CD4-positive, CD25-positive, alpha-beta regulatory T cell (primary cell): ENCODE measurements around the gene GLB1L2. TPM values are rescaled to one million over a fixed set of nuclear protein-coding genes. Genes with fewer than 3 reads are reported as not detected.

Experiments
- ATAC-seq, 2 donors: fragments of 150-1000 bp; cut with Tn5 transposase; one replicate each; pipeline ENCODE4 v1.10.0; 2021; ENCODE audit warnings: low read depth in 2 of 2, moderate number of reproducible peaks in 2 of 2, moderate library complexity in 1 of 2
- DNase-seq, 3 donors: peaks; one replicate each; pipeline versions ENCODE4 v3.0.0 to v3.0.0-alpha.2; 2012 to 2022; ENCODE audit warnings: mixed read lengths in 1 of 3
- H3K27ac ChIP-seq: one replicate; pipeline ENCODE4 v1.7.0; 2013; ENCODE audit warnings: mild to moderate bottlenecking, low read length; ENCODE audit not compliant: insufficient read depth, poor library complexity, severe bottlenecking
- H3K27me3 ChIP-seq: one replicate; pipeline ENCODE4 v1.7.0; 2013; ENCODE audit warnings: low read length; ENCODE audit not compliant: control insufficient read depth, insufficient read depth
- H3K36me3 ChIP-seq: one replicate; pipeline ENCODE4 v1.7.0; 2013; ENCODE audit warnings: mild to moderate bottlenecking, low read length, moderate library complexity; ENCODE audit not compliant: control insufficient read depth, insufficient read depth
- H3K4me1 ChIP-seq: 2 replicates; pipeline ENCODE4 v1.7.0; 2013; ENCODE audit warnings: mild to moderate bottlenecking, low read length; ENCODE audit not compliant: insufficient read depth, control insufficient read depth, poor library complexity, severe bottlenecking
- H3K4me3 ChIP-seq: one replicate; pipeline ENCODE4 v1.7.0; 2013; ENCODE audit warnings: low read depth, mild to moderate bottlenecking, low read length, moderate library complexity
- H3K9me3 ChIP-seq, 2 experiments: 1 replicate in 1 of 2; 2 replicates in 1 of 2; pipeline ENCODE4 v1.7.0; 2013; ENCODE audit warnings: low read length in 2 of 2, mild to moderate bottlenecking in 1 of 2, moderate library complexity in 1 of 2; ENCODE audit not compliant: control insufficient read depth in 2 of 2
- H3K27ac Mint-ChIP-seq, 3 donors: one replicate each; pipeline ENCODE4 v1.8.0; 2020 to 2022; ENCODE audit warnings: mild to moderate bottlenecking in 3 of 3, mixed read lengths in 3 of 3, moderate library complexity in 2 of 3
- H3K27me3 Mint-ChIP-seq: one replicate; pipeline ENCODE4 v1.8.0; 2022; ENCODE audit warnings: mild to moderate bottlenecking, mixed read lengths
- H3K36me3 Mint-ChIP-seq: one replicate; pipeline ENCODE4 v1.8.0; 2020; ENCODE audit warnings: mixed read lengths
- H3K4me1 Mint-ChIP-seq, 4 donors: one replicate each; pipeline ENCODE4 v1.8.0; 2020 to 2022; ENCODE audit warnings: mixed read lengths in 4 of 4, mild to moderate bottlenecking in 1 of 4
- H3K4me3 Mint-ChIP-seq, 4 donors: one replicate each; pipeline ENCODE4 v1.8.0; 2020 to 2022; ENCODE audit warnings: mild to moderate bottlenecking in 4 of 4, mixed read lengths in 4 of 4, moderate library complexity in 3 of 4
- H3K9me3 Mint-ChIP-seq, 7 donors: one replicate each; pipeline ENCODE4 v1.8.0; 2020 to 2022; ENCODE audit warnings: mixed read lengths in 7 of 7, mild to moderate bottlenecking in 3 of 7, moderate library complexity in 2 of 7
- polyA plus RNA-seq, 4 donors: library from polyadenylated mRNA; unstranded; fragments of 300-500 nt; fragmentation: Illumina TruSeq; gene quantifications; one replicate each; pipeline ENCODE4 v1.2.3, GENCODE V29; 2021
- total RNA-seq: library from RNA; stranded (reverse); gene quantifications from one replicate; pipeline ENCODE4 v1.2.3, GENCODE V29; 2022

Gene GLB1L2
- total and polyA plus RNA-seq, 5 donors from 2014 or later: 0.11 to 0.79 (median 0.54) TPM; not detected in 1

DNA sequence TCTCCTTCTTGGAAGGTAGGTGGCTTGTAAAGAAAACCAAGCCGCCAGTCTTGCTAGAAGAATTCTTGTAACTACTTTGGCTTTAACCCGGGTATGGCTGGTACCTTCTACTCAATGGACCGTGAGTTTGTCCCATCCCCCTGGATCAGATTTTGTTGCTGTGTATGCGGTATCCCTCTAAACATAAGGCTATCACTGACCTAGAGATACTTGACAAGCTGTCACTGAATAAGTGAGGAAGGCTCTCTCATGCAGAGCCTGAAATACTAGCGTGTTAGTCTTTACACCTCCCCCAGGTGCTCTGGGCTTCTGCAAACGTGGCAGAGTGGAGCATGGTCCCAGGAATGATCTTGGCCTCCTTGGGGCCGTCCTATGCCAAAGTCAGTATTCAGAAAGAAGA lies 34.5 kb downstream of the GLB1L2 start:
- H3K36me3 Mint-ChIP-seq: no peaks in the 10 kb centered on the region
- H3K9me3 ChIP-seq: no peaks in the 10 kb centered on the region
- H3K27ac ChIP-seq: no peak overlapping the region
- H3K4me1 ChIP-seq: no peaks in the 10 kb centered on the region
- no peaks in the 10 kb centered on the region for H3K27me3 ChIP-seq
- peaks cover 0 to 2% (median 0%) of the 10 kb centered on the region in 7 donors for H3K9me3 Mint-ChIP-seq
- no peak overlapping the region for H3K27ac Mint-ChIP-seq
- H3K4me1 Mint-ChIP-seq: peaks cover 0 to 3% (median 0%) of the 10 kb centered on the region in 4 donors
- no peaks in the 10 kb centered on the region for H3K27me3 Mint-ChIP-seq
- no peak overlapping the region for H3K4me3 Mint-ChIP-seq
- ATAC-seq (no peak), DNase-seq (no peak)
- H3K36me3 ChIP-seq: no peaks in the 10 kb centered on the region
- H3K4me3 ChIP-seq: no peak overlapping the region

- H3K4me3 Mint-ChIP-seq: no peak overlapping the region
- Histone ChIP-seq H3K4me3 (no peak overlapping the region), H3K36me3 (no peaks in the 10 kb centered on the region), H3K9me3 (no peaks in the 10 kb centered on the region), H3K27ac (no peak overlapping the region), H3K27me3 (no peaks in the 10 kb centered on the region), H3K4me1 (no peaks in the 10 kb centered on the region)
- DNase-seq: no peak
- H3K36me3 Mint-ChIP-seq: no peaks in the 10 kb centered on the region
- H3K4me1 Mint-ChIP-seq: no peaks in the 10 kb centered on the region
- no peak for ATAC-seq
- peaks cover under 1% of the 10 kb centered on the region for H3K27me3 Mint-ChIP-seq
- no peak overlapping the region for H3K27ac Mint-ChIP-seq
- no peaks in the 10 kb centered on the region for H3K9me3 Mint-ChIP-seq
These were observed 36.0 kb downstream of the GLB1L2 start for GRCh38 chr11:134367781-134368180.

GRCh38 chr11:134369656-134370525 lies 38.1 kb downstream of the GLB1L2 start:
- H3K9me3 ChIP-seq: no peaks in the 10 kb centered on the region
- DNase-seq: no peak
- no peaks in the 10 kb centered on the region for H3K36me3 ChIP-seq
- no peaks in the 10 kb centered on the region for H3K4me1 ChIP-seq
- no peak overlapping the region for H3K4me3 ChIP-seq
- no peak overlapping the region for H3K4me3 Mint-ChIP-seq
- H3K27me3 ChIP-seq: no peaks in the 10 kb centered on the region
- H3K9me3 Mint-ChIP-seq: no peaks in the 10 kb centered on the region
- no peaks in the 10 kb centered on the region for H3K4me1 Mint-ChIP-seq
- ATAC-seq: no peak
- H3K36me3 Mint-ChIP-seq: no peaks in the 10 kb centered on the region
- H3K27ac Mint-ChIP-seq: no peak overlapping the region
- no peak overlapping the region for H3K27ac ChIP-seq
- peaks cover 6% of the 10 kb centered on the region for H3K27me3 Mint-ChIP-seq

DNA sequence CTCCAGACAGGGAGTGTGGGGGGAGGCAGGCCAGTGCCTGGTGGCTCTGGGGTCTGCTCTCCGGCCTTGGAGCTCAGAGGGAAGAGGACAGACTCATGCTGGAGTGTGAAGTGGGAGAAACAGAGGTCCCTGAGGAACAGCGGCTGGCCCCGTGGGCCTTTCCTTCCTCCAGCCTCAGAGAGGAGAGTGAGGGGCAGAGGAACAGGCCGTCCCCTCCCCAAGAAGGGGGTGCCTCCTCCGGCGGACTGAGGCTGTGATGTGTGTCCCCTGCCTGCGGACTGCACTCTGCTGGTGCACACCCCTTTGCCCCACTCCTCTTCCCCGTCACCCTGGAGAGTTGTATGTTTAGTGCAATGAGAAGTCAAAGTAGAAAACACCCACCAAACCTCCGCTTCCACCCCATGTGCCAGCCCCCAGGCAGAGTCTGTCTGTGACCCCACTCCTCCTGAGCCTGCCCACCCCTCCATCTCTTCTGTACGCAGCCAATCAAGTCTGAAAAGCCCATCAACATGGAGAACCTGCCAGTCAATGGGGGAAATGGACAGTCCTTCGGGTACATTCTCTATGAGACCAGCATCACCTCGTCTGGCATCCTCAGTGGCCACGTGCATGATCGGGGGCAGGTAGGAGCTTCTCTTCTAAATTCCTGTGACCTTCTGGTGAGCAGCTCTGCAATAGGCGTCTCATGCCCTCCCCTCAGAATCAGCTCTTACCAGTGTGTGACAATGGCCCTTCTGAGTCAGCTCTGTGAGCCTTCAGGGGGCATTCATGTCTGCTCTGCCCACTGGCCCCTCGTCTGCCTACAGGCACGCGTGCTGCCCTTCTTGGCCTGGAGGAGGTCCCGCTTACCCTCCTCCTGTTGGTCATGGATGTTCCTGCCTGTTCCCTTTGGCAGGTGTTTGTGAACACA lies 39.0 kb downstream of the GLB1L2 start:
- H3K4me3 Mint-ChIP-seq: no peak overlapping the region

DNA sequence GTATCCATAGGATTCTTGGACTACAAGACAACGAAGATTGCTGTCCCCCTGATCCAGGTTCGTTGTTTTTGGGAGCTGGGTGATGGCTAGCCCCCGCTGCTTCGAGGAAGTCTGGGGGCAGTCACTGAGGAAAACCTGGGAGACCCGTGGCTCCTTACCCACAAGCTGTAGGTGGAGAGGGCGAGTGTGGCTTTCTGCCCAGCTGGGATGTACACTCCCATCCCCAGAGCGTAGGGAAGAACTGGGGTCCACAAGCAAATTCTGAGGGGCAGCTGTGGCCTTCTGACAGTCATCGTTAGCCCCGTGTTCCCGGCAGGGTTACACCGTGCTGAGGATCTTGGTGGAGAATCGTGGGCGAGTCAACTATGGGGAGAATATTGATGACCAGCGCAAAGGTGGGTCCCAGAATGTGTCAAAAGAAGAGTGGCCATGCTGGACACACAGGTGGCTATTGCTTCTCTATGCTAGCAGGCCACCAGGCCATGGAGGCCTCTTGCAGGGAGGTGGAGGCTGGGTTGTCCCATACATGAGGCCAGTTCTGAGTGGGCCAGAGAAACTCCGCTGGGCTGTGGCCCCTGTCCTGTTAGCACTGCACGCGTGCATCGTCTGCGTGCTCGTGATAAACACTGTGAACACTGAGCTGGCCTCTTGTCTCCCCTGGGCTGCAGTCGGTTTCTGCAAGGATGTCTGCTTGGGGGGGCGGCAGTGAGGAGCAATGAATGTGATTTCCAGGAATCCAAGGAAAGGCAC lies 39.8 kb downstream of the GLB1L2 start:
- H3K36me3 Mint-ChIP-seq: no peaks in the 10 kb centered on the region
- no peaks in the 10 kb centered on the region for H3K9me3 ChIP-seq
- H3K4me3 Mint-ChIP-seq: no peak overlapping the region
- no peak overlapping the region for H3K27ac Mint-ChIP-seq
- DNase-seq (no peak), ATAC-seq (no peak)
- H3K4me1 ChIP-seq: no peaks in the 10 kb centered on the region
- H3K36me3 ChIP-seq: no peaks in the 10 kb centered on the region
- H3K27ac ChIP-seq: no peak overlapping the region
- H3K27me3 Mint-ChIP-seq: peaks cover 6% of the 10 kb centered on the region
- no peak overlapping the region for H3K4me3 ChIP-seq
- H3K27me3 ChIP-seq: no peaks in the 10 kb centered on the region
- no peaks in the 10 kb centered on the region for H3K9me3 Mint-ChIP-seq
- no peaks in the 10 kb centered on the region for H3K4me1 Mint-ChIP-seq

More for the DNA sequence above, 39.0 kb downstream of the GLB1L2 start:
- peaks cover 6% of the 10 kb centered on the region for H3K27me3 Mint-ChIP-seq
- ATAC-seq (no peak), DNase-seq (no peak)
- H3K27ac Mint-ChIP-seq: no peak overlapping the region
- Histone ChIP-seq H3K4me1 (no peaks in the 10 kb centered on the region), H3K27ac (no peak overlapping the region), H3K9me3 (no peaks in the 10 kb centered on the region), H3K36me3 (no peaks in the 10 kb centered on the region), H3K4me3 (no peak overlapping the region), H3K27me3 (no peaks in the 10 kb centered on the region)
- no peaks in the 10 kb centered on the region for H3K36me3 Mint-ChIP-seq
- no peaks in the 10 kb centered on the region for H3K9me3 Mint-ChIP-seq
- H3K4me1 Mint-ChIP-seq: no peaks in the 10 kb centered on the region

GRCh38 chr11:134372536-134372935 lies 40.7 kb downstream of the GLB1L2 start:
- Histone ChIP-seq H3K27ac (no peak overlapping the region), H3K27me3 (no peaks in the 10 kb centered on the region), H3K9me3 (no peaks in the 10 kb centered on the region), H3K4me1 (no peaks in the 10 kb centered on the region), H3K36me3 (no peaks in the 10 kb centered on the region), H3K4me3 (no peak overlapping the region)
- no peaks in the 10 kb centered on the region for H3K9me3 Mint-ChIP-seq
- no peak overlapping the region for H3K4me3 Mint-ChIP-seq
- no peak for ATAC-seq
- no peak for DNase-seq
- no peaks in the 10 kb centered on the region for H3K36me3 Mint-ChIP-seq
- peaks cover 6% of the 10 kb centered on the region for H3K27me3 Mint-ChIP-seq
- H3K4me1 Mint-ChIP-seq: no peaks in the 10 kb centered on the region
- no peak overlapping the region for H3K27ac Mint-ChIP-seq

- Histone ChIP-seq H3K9me3 (no peaks in the 10 kb centered on the region), H3K27ac (no peak overlapping the region), H3K27me3 (no peaks in the 10 kb centered on the region), H3K4me3 (no peak overlapping the region), H3K36me3 (no peaks in the 10 kb centered on the region), H3K4me1 (no peaks in the 10 kb centered on the region)
- Mint-ChIP-seq H3K36me3 (no peaks in the 10 kb centered on the region), H3K27ac (no peak overlapping the region), H3K4me1 (no peaks in the 10 kb centered on the region), H3K4me3 (no peak overlapping the region), H3K9me3 (no peaks in the 10 kb centered on the region), H3K27me3 (peaks cover 6% of the 10 kb centered on the region)
- DNase-seq: no peak
- no peak for ATAC-seq
These were observed 41.2 kb downstream of the GLB1L2 start for GRCh38 chr11:134372961-134373360.
